Femur (tissue), 1 donor: ENCODE data around the gene ALDH1A1.

Experiments used
- DNase-seq: peaks from one replicate; pipeline ENCODE4 v3.0.0-alpha.2; 2017

The ALDH1A1 gene

DNA sequence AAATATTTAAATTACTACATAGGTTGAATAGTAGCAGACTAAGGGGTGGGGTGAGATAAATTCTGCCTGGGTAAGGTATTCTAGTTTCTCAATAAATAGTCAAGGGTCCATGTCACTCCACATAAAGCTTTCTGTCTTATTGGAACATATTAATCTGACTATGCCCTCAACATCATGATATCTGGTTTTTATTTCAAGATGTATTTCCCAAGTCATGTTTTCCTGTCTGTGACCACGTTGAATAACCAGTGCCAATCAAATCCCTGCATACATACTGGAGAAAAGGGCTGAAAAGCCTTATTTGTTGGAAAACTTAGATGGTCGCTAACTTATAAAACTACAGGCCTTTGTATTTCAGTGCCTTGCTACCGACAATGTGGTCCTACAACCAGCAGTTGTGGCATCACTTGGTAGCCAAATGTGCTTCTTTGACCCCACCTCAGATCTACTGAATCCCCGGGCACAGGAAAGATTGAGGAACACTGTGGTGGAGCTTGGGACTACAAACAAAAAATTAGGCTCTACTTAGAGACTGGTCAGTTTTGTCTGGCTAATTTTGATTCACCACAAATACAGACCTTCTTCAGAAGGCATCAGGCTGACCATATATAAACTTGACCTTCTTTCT, 39.4 kb downstream of the ALDH1A1 start:
- no peak for DNase-seq

DNA sequence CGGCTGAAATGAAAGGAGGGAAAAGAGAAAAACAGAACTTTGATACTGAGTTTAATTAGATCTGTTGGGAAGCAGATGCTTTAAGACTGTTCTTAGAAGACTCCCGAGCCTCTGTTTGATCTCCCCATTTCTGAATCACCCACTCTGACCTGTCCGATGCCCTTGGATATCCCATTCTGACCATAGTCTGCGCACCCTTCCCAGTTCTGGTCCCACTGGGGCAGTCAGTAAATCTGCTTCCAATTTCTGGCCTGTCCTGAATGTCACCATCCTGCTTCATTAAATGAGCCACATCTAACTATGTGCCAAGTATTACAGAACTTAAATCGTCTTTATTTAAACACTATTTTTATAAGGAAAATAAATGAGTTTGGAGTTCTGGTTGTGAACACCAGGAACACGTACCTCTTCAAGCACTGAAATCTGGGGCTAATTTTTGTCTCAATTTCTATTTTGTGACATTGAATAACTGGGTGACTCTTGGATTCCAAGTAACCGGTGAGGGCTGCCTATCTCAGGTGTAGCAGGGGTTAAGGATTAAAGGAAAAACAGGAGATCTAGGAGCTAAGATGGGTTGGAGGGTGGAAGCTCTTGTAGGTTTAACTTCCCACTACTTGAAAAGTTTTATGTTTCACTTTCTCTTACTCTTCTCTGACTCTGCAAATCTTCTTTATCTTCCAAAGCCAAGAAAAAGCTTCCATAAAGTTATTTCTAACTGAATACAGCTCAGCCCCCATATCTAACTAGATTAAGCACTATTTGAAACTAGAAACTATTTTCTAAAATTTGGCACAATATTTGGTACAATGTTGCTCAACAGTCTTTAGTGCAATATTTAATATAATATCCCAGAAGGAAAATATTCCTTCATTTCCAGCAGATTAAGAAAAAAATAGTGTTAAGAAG, 40.1 kb downstream of the ALDH1A1 start:
- no peak for DNase-seq

DNA sequence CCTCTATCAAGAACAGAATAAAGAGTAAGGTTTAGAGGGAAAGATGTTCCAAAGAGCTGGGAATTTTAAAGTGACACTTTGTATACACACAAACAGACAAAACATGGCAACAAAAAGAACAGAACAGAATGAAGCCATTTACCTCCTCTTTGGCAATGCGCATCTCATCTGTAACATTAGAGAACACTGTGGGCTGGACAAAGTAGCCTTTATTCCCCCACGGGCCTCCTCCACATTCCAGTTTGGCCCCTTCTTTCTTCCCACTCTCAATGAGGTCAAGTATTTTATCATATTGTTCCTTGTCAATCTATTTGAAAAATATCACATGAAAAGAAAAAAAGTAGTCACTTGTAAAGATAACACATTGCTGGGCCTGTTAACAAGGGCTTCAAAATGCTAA, 41.0 kb downstream of the ALDH1A1 start:
- no peak for DNase-seq

DNA sequence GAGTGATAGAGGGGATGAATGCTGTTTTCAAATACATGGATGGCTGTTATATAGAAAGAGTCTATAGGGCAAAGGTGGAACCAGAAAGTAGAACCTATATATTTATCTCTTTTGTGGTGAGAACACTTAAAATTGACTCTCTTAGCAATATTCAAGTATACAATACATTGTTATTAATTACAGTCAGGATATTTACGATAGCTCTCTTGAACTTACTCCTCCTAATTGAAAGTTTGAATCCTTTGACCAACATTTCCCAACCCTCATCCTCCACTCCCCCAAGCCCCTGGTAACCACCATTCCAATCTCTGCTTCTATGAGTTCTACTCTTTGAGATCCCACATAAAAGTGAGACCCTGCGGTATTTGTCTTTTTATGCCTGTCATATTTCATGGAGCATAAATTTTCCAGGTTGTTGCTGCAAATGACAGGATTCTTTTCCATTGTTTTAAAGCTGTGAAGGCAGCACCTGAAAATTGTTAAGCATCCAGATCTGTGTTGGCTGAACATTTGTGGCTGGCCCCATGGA, 41.5 kb downstream of the ALDH1A1 start:
- DNase-seq = no peak

DNA sequence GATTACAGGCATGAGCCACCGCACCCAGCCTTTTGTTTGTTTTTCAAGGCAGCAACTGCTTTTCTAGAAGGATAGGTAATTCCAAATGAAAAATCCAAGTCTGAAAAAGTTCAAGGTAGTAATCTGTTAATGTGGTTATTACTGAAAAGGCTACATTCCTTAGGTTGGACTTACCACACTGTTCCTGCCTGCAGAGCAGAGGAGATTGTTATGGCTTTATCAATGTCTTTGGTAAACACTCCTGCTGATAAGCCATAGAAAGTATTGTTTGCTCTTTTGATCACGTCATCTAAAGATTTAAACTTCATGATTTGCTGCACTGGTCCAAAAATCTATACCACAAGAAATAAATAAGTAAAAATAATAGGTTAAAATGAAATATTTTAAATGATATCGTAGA, 43.4 kb downstream of the ALDH1A1 start:
- no peak for DNase-seq

DNA sequence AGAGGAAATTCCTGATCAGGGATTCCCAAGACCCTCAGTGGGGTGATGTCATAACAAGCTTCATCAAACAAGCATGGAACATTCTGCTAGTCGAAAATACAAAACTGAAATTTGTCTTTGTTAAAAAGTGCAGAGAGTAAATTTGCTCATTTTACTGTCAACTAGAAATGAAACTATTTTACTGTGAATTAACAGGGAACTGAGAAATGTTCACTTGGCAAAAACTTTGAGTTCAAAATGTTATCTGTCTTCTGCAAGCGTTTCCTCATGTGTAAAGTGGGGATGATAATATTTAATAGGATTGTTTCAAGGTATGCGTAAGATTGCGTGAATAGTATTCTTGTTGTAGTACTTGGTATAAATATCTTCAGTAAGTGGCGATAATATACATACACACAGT, 45.4 kb downstream of the ALDH1A1 start:
- no peak for DNase-seq

DNA sequence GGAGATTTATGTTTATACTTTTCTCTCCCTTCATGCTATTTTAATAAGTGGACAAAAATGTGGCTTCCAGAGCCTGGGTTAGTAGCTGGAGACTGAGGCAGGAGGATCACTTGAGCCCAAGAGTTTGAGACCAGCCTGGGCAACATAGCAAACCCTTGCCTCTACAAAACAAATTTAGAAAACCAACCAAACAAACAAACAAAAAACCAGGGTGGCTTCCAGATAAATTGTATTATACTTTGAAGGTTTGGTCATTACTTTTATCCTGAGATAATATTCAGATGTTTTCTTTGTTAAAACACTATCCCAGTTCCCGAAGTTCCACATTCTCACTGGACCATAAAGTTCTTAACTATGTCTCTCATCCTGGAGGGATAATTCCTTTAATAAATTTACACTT, 46.0 kb downstream of the ALDH1A1 start:
- DNase-seq = no peak

DNA sequence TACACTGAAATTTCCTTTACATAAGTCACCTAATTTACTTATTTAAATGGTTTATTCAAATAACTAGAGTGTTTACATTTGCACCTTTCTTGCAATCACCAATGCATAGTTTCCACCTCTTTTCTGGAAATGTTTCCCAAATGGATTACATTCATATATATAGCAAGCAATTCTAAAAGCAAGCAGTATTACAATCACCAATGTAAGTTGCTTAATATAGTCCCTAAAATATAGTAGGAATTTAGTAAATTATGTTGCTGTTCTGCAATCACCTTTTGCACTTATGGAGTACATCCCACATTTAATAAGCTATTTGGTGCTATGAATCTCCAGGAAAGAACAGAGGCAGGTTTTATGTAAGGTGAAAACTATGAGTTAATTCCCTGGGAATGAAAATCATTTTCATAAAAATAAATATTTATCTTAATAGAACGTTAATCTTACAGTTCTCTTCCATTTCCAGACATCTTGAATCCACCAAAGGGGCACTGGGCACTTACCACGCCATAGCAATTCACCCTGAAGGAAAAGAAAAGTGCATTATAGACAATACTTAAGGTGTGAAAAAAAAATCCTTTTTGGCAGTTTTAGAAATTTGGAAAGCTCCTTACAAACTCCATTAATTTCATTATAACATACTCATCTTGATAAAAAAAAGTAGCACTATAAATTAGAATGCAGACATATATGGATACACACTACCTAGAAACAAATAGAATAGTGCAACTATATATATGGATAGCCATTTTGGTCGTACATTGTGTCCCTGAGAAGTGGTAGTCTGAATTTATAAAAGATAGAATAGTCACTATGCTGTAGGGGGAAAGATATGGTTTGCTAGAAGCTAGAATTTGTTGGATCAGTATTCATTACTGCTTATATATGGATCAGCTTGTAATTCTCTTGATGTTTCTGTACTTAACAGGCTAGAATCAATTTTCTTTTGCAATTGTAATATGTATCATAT, 47.1 kb downstream of the ALDH1A1 start:
- no peak for DNase-seq

DNA sequence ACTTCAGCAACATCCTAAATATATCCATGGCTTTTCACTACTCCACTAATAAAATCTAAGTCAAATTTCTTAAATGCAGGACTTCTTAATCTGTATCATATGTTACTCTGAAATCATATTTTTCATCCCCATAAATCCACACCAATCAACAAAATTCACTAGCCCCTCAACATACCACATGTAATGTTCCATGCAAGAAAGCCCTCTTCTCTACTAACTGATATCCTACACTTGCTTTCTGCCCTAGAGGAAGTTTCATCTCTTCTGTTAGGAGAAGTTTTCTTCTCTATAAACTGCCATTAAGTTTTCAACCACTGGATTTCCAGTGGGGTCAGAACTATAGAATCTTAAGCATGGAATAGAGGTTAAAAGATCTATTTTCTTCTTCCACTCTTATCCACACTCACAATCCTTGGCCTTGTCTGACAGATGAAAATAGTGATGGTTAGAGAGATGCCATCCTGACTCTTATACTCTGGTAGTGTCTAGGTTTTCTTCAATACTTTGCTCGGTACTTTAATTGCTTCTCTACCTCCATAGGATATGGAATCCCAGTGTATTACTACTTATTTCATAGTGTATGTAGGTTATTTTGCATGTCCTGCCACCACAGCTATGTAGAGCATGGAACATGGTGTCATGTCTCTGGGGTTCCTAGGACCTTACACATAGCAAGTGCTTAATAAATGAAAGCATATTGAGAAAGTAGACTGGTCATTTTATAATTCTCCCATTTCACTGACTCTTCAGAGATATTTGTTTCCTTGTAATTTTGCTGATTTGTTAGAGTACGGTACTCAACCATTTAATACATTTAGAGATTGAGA, 48.4 kb downstream of the ALDH1A1 start:
- DNase-seq = no peak

DNA sequence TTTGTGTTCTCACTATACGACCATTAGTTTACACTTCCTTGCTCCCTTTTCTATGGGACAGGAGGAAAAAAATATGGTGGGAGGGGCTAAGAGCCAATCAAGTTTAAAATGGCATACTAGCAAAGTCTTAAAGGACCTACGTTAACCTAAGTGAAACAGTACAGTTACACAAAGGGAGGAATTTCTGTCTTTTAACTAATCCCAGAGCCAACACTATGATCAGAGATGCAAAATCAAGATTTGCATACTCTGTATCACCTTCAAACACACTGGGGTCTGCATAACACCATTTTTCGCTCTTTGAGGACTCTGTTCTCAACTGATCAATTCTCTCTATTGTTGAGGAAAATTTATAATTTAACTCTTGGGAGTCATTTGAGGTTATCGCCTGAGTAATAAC, 49.8 kb downstream of the ALDH1A1 start:
- DNase-seq = no peak

DNA sequence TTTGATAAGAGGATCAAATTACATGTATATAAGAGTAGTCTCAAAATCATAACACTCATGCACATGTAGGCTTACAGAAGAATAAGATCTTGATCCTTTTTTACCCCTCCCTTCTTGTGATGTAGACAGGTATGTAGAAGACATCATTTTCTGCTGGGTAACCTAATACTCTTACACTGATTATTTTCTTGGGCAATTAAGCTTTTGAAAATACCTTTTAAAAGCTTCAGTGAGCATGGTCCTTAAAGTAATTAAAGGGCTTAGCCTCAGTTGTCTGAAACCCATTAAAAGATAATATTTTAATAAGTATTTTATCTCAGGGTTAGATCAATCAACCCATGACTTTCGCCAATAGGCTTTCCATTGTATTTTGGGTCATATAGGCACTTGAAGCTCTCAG, 50.6 kb downstream of the ALDH1A1 start:
- no peak for DNase-seq

DNA sequence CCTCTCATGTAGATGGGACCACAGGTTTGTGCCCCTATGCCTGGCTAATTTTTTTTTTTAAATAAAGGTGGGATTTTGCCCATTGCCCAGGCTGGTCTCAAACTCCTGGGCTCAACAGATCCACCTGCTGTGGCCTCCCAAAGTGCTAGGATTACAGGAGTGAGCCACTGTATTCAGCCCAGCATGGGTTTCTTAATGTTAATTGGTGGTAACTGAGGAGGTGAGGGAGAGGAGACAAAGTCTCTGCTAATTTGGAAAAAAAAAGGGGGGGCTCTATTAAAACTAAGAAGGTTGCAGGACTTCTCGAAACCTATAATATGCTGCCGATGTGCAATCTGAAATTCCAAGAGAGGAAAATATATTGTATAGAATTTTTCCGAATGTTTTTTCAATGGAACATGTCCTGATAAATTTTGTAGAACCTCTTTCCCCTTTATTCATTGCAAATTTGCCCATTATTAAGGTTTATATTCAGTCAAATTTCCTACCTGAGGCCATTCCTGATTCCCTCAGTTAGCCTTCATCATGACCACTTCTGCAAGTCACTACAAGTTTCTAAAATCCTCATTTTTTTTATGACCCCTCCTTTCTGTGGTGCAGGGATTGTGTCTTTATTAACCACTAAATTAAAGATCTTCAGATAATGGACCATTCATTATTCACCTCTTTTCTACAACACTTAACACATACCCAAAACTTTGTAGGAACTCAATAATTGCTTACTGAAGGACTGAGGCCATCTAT, 52.9 kb downstream of the ALDH1A1 start:
- DNase-seq = no peak

DNA sequence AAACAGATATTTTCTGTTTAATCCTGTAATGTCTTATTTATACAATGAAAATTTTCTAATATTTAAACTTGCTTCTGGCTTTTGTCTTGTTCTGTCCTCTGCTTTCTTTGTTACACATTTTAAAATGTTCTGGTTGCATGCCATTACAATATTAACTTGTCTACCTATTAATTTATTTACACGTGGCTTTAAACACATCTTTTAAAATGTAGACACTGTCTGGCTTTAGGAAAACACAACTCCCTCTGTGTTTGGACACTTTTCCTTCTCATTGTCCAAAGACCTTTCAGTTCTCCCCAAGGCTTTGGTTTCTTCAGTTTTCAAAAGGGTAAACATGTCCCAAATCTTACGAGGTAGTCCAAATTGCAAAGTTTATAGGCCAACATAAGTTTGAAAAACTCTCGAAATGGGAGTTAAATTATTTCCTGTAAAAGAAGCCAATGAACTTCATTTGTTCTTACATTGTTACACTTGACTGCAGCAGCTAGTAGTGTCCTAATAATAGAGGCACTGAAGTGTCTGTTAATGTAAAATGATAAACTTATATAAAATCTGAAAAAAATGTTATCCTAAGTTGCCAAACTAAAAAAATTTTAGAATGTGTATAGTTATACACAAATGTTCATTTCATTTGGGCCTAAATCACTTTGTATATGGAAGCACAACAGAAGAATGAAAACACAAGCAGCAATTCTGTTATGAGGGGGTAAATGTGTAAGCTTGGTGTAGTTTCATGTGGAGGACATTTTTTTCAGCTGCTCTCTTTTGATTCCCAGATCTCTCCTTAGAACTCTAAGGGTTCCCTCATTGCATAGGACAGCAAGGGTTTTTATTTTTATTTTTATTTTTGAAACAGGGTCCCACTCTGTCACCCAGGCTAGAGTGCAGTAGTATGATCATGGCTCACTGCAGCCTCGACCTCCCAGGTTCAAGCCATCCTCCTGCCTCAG, 53.8 kb downstream of the ALDH1A1 start:
- DNase-seq = no peak

DNA sequence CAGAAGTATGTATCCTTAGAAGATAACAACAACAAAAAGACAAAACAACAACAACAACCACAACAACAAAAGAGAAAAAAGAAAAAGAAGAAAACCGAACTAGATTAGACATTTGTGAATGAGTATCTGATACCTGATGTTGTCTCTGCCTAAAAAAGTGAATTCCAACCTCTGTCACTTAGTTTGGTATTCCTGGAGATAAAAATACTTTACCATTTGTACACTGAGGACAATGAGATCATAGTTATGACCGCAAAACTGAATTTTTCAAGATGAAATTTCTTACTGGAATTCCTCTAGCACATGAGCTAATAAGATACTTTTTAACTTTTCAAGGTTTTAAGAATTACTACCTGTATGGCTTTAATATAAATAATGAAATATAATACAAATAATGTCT, 54.5 kb downstream of the ALDH1A1 start:
- DNase-seq = no peak

DNA sequence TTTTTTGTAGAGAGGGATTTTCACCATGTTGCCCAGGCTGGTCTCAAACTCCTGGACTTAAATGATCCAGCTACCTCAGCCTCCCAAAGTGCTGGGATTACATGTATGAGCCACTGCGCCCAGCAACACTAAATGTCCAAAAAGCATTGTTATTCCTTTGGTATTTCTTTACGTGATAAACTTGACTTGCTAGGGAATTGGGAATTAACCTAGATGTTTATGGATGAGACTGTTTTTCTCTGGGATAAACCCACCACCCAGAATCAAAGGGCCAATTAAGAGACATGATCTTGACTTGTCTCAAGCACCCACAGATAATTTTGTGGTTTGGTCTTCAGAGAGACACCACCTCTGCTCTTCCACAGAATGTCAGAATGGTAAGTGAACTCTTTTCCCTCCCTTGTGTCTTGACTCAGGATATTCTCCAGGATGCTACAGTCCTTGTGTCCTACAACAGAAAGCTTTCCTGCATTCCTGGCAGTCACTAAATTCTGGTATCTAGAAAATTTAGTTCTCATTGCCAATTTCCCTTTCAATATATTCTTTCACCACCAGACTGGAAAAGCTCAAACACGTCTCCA, 55.7 kb downstream of the ALDH1A1 start:
- no peak for DNase-seq

DNA sequence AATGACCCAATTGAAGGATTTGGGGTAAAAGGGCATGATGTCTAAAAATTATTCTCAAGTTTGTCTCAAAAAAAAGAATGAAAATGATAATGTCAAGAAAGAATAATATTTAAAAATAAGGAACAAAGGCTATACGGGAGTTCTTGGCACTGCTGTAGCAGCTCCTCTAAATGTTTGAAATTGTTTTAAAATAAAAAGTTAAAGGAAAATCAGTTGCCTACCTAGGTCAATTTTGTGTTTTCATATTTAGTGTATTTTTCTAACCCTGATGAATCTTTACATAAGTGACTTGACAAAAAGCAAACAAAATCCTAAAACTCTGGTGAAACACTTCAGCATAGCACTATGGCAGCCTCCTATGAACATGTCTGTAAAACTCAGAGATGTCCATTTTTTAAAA, 56.4 kb downstream of the ALDH1A1 start:
- DNase-seq = no peak

DNA sequence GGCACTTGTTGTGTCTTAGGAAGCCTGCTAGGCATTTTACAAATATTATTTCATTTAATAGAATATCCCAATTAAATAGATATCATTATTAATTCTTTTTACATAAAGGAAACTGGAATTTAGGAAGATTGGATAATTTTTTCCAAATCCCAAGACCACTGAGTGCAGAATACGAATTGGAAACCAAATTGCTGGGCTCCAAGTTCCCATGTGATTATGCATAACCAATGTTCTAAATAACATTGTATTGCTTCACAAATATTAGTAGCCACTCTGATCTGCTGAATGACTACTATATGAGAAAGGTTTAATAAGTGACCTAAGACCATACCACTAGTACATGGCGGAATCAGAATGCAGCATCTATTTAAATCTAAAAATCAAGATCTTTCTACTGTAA, 57.7 kb downstream of the ALDH1A1 start:
- no peak for DNase-seq

DNA sequence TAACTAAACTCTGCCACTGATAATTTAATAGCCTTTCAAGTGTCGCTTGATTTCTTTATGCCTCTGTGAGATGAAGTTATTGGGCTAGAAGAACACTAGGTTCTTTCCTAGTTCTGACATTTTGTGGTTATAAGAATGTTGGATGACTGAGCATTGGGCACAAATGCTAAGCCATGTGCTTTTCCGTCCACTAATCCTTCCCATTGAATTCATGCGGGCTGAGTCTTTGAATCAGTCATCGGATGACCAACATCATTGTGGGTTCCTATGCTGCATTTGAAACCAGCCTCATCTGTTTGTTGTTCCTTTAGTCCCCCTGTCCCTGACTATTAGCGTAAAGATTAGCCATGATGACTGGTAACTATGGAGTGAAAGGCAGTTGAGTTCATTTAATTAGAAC, 58.5 kb downstream of the ALDH1A1 start:
- no peak for DNase-seq

DNA sequence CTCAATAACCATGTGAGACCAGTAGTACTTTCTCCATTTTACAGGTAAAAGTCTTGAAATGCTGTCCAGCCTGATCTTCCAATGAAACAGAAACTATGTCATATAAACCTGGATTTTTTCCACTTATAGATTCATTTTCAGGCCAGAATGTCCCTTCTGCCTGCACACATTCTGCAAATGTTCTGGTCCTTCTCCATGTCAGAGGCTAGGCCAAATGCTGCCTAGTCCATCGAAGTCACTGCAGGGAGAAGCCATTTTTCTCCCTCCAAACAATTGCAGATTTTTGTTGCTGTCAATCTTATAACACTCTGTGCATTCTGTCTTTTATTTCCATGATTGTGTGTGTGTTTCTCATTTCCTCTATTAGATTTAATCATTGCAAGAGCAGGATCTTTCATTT, 59.4 kb downstream of the ALDH1A1 start:
- no peak for DNase-seq

DNA sequence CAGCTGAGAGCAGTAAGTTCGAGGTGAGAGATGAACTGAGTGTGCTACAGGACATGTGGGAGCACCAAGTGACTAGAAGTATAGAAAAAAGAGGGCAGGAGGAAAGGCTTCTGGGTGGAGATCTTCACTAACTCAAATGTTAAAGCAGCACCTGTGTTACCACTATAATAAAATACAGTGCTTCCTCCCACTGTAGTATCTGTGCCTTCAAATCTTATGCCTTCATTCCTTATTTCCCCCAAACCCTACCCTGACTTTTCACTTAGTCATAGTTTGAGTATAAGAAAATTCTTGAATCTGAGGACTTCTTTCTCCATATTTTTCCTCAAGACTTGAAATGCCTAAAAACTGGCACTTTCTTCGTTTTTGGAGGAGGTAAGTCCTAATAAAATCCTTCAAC, 61.8 kb downstream of the ALDH1A1 start:
- DNase-seq = no peak
